HepG2 (cell line): ENCODE measurements around the gene SLCO2B1. TPM values are rescaled to one million over a fixed set of nuclear protein-coding genes. Genes with fewer than 3 reads are reported as not detected.
A peak's percentile ranks its signal among the peaks of the same experiment; 100 is the strongest.

Source experiments
- CEBPZ ChIP-seq: IDR thresholded peaks from 2 replicates; pipeline ENCODE4 v1.6.1; 2012; ENCODE audit warnings: low read length, improper control_type of control experiment
- CREB1 ChIP-seq, 2 experiments: fragments of 450-650 bp in 1 of 2; IDR thresholded peaks; 2 replicates each; pipeline ENCODE4 v1.6.1; 2016 to 2017; ENCODE audit warnings: control low read depth in 1 of 2, mild to moderate bottlenecking in 1 of 2, missing compliant biosample characterization in 1 of 2, missing genetic modification characterization in 1 of 2
- EEA1 ChIP-seq: sonication (generic); formaldehyde crosslinking; IDR thresholded peaks from 2 replicates; pipeline ENCODE4 v1.5.1; 2020; ENCODE audit warnings: mild to moderate bottlenecking, missing genetic modification reagents, borderline replicate concordance
- GATA4 ChIP-seq: sonication (generic); IDR thresholded peaks from 2 replicates; pipeline ENCODE4 v1.6.1; 2016; ENCODE audit warnings: antibody characterized with exemption, low read depth, borderline replicate concordance
- MYNN ChIP-seq: sonication (generic); formaldehyde crosslinking; IDR thresholded peaks from 2 replicates; pipeline ENCODE4 v1.4.0; 2020; ENCODE audit warnings: mild to moderate bottlenecking, low read depth, missing genetic modification reagents
- MZF1 ChIP-seq: sonication (generic); formaldehyde crosslinking; IDR thresholded peaks from 2 replicates; pipeline ENCODE4 v1.8.1; 2023; ENCODE audit warnings: mild to moderate bottlenecking, missing genetic modification reagents, borderline replicate concordance
- NCOA2 ChIP-seq: sonication (generic); formaldehyde crosslinking; IDR thresholded peaks from 2 replicates; pipeline ENCODE4 v1.8.0; 2022; ENCODE audit warnings: inconsistent platforms
- POGK ChIP-seq: sonication (generic); formaldehyde crosslinking; conservative IDR thresholded peaks from 2 replicates; pipeline ENCODE4 v1.8.0; 2022; ENCODE audit warnings: mild to moderate bottlenecking, moderate library complexity, missing genetic modification reagents
- STAT5B ChIP-seq: sonication (generic); formaldehyde crosslinking; IDR thresholded peaks from 2 replicates; pipeline ENCODE4 v1.4.0; 2020; ENCODE audit warnings: missing genetic modification reagents
- ZBTB25 ChIP-seq: IDR thresholded peaks from 2 replicates; pipeline ENCODE4 v1.6.1; 2018; ENCODE audit warnings: missing genetic modification reagents
- ZBTB33 ChIP-seq: sonication (generic); formaldehyde crosslinking; IDR thresholded peaks from 2 replicates; pipeline ENCODE4 v1.4.0; 2020; ENCODE audit warnings: missing genetic modification reagents
- ZBTB38 ChIP-seq: sonication (generic); formaldehyde crosslinking; IDR thresholded peaks from 2 replicates; pipeline ENCODE4 v1.5.1; 2020; ENCODE audit warnings: mild to moderate bottlenecking, missing genetic modification reagents
- ZFP36L1 ChIP-seq: sonication (generic); formaldehyde crosslinking; IDR thresholded peaks from 2 replicates; pipeline ENCODE4 v1.8.0; 2022; ENCODE audit warnings: mild to moderate bottlenecking, missing genetic modification reagents, moderate library complexity
- ZFX ChIP-seq: sonication (generic); formaldehyde crosslinking; IDR thresholded peaks from 2 replicates; pipeline ENCODE4 v1.4.0; 2020; ENCODE audit warnings: mild to moderate bottlenecking, low read depth, missing genetic modification reagents, moderate library complexity
- ZNF225 ChIP-seq: sonication (generic); formaldehyde crosslinking; IDR thresholded peaks from 2 replicates; pipeline ENCODE4 v1.4.0; 2020; ENCODE audit warnings: mild to moderate bottlenecking, missing genetic modification reagents
- ZNF256 ChIP-seq: sonication (generic); formaldehyde crosslinking; conservative IDR thresholded peaks from 2 replicates; pipeline ENCODE4 v1.4.0; 2020; ENCODE audit warnings: missing genetic modification reagents
- ZNF30 ChIP-seq: sonication (generic); formaldehyde crosslinking; IDR thresholded peaks from 2 replicates; pipeline ENCODE4 v1.5.0; 2020; ENCODE audit warnings: mild to moderate bottlenecking, missing genetic modification reagents
- ZNF33A ChIP-seq: sonication (generic); formaldehyde crosslinking; IDR thresholded peaks from 2 replicates; pipeline ENCODE4 v1.5.1; 2020; ENCODE audit warnings: missing genetic modification reagents, mild to moderate bottlenecking, moderate library complexity, borderline replicate concordance
- ZNF784 ChIP-seq: sonication (generic); formaldehyde crosslinking; IDR thresholded peaks from 2 replicates; pipeline ENCODE4 v1.5.1; 2020; ENCODE audit warnings: missing genetic modification reagents, mild to moderate bottlenecking, borderline replicate concordance
- ZSCAN30 ChIP-seq: sonication (generic); formaldehyde crosslinking; IDR thresholded peaks from 2 replicates; pipeline ENCODE4 v1.5.0; 2020; ENCODE audit warnings: mild to moderate bottlenecking, missing genetic modification reagents
- polyA plus RNA-seq, 8 experiments: library from polyadenylated mRNA; depleted of rRNA in 3 of 8; stranded (reverse) in 7 of 8; unstranded in 1 of 8; fragments of >200 nt; fragmentation: Illumina TruSeq in 4 of 8; extraction: Trizol in 4 of 8; gene quantifications; 2 replicates each; pipeline versions ENCODE4 v1.2.1 to v1.2.3, GENCODE V29; 2011 to 2016; ENCODE audit warnings: low read depth in 4 of 8, missing spikeins in 1 of 8, mixed read lengths in 1 of 8; ENCODE audit not compliant: insufficient read depth in 1 of 8
- total RNA-seq, 5 experiments: library from RNA; depleted of rRNA; stranded (reverse); fragments of >200 nt; fragmentation: Illumina TruSeq; extraction: Trizol; gene quantifications; 2 replicates each; pipeline ENCODE4 v1.2.3, GENCODE V29; 2016; ENCODE audit warnings: low read depth in 1 of 5

The SLCO2B1 gene
- total and polyA plus RNA-seq, 2 of the 13 experiments (the other 11 are each of a cell fraction or from before 2014, with no cell fraction given), result 15.3 to 19.8 TPM

- TF ChIP-seq CEBPZ (no peak), ZSCAN30 (CRISPR knock-in tag) (no peak), NCOA2 (CRISPR knock-in tag) (peak; percentile 79), CREB1 (IDR thresholded peaks at IDR 0.05) (no peak), CREB1 (CRISPR knock-in tag; IDR thresholded peaks at IDR 0.05) (no peak), MZF1 (no peak), ZBTB25 (CRISPR knock-in tag) (peak; percentile 98), EEA1 (no peak), GATA4 (no peak), ZBTB38 (CRISPR knock-in tag) (peak; percentile 57; the same call in 1 of the 2 replicates), ZNF225 (CRISPR knock-in tag) (peak; percentile 90; the same call in 1 of the 2 replicates), POGK (peak; percentile 98), ZFP36L1 (CRISPR knock-in tag) (peak; percentile 82), STAT5B (peak; percentile 97), ZNF30 (CRISPR knock-in tag) (0 out of 2 replicates have a peak, but pooled peaks have one; percentile 25), MYNN (CRISPR knock-in tag) (peak; percentile 96; the same call in 1 of the 2 replicates), ZBTB33 (peak; percentile 38; the same call in 1 of the 2 replicates), ZNF784 (peak; percentile 45; the same call in 1 of the 2 replicates), ZNF256 (CRISPR knock-in tag) (peak; percentile 90), ZNF33A (CRISPR knock-in tag) (no peak), ZFX (CRISPR knock-in tag) (no peak)
Measured at GRCh38 chr11:75214411-75214821, 63.5 kb downstream of the SLCO2B1 start (continued).
